OCI-LY7 (cell line): ENCODE results near the gene BUD23. TPM values are rescaled to one million over a fixed set of nuclear protein-coding genes. Genes with fewer than 3 reads are reported as not detected.

Experiments
- BruUV-seq: library from RNA; stranded (reverse); fragments of 400-500 nt; replicated peaks from 2 replicates; lab custom pipeline; 2021; lab: Mats Ljungman, UMichigan
- CTCF ChIA-PET: fragments of 300-600 bp; sonication (Branson Sonifier 250); formaldehyde crosslinking; loops from one replicate; lab custom pipeline; 2022; ENCODE audit warnings: antibody characterized with exemption; ENCODE audit not compliant: unreplicated experiment; lab: Charles Lee
- POLR2A ChIA-PET: fragments of 300-600 bp; sonication (Branson Sonifier 250); formaldehyde crosslinking; loops from one replicate; lab custom pipeline; 2022; ENCODE audit warnings: antibody characterized with exemption; lab: Charles Lee
- DNase-seq: peaks from one replicate; pipeline ENCODE4 v3.0.0-alpha.2; 2015; ENCODE audit warnings: low spot score
- H2AFZ ChIP-seq: fragments of 200-600 bp; sonication (generic), shearing (Covaris generic); 2 replicates; pipeline ENCODE4 v1.6.1; 2014; ENCODE audit warnings: mild to moderate bottlenecking, antibody characterized with exemption, low read length, moderate library complexity
- H3K27ac ChIP-seq: fragments of 200-600 bp; sonication (generic); 2 replicates; pipeline ENCODE4 v1.5.1; 2014; ENCODE audit warnings: mixed run types, low read depth, mild to moderate bottlenecking, moderate library complexity, low read length, inconsistent platforms; ENCODE audit not compliant: poor library complexity, severe bottlenecking
- H3K36me3 ChIP-seq: fragments of 200-600 bp; sonication (generic); 2 replicates; pipeline ENCODE4 v1.6.1; 2014; ENCODE audit warnings: mild to moderate bottlenecking, antibody characterized with exemption, low read length, moderate library complexity, mixed read lengths; ENCODE audit not compliant: insufficient read depth
- H3K4me1 ChIP-seq: fragments of 200-600 bp; sonication (generic); 2 replicates; pipeline ENCODE4 v1.5.1; 2014; ENCODE audit warnings: mild to moderate bottlenecking, low read length; ENCODE audit not compliant: insufficient read depth, poor library complexity, severe bottlenecking
- H3K4me2 ChIP-seq: fragments of 200-600 bp; sonication (generic); 2 replicates; pipeline ENCODE4 v1.6.1; 2014; ENCODE audit warnings: mild to moderate bottlenecking, low read length
- H3K4me3 ChIP-seq: fragments of 200-600 bp; sonication (generic); 2 replicates; pipeline ENCODE4 v1.5.1; 2014; ENCODE audit warnings: mild to moderate bottlenecking, low read depth, low read length; ENCODE audit not compliant: poor library complexity, severe bottlenecking
- H3K79me2 ChIP-seq: fragments of 200-600 bp; sonication (generic); 2 replicates; pipeline ENCODE4 v1.6.1; 2016; ENCODE audit warnings: low read depth, mild to moderate bottlenecking, low read length, moderate library complexity, mixed read lengths; ENCODE audit not compliant: insufficient read depth
- H3K9me2 ChIP-seq: fragments of 200-600 bp; sonication (generic); 2 replicates; pipeline ENCODE4 v1.6.1; 2016; ENCODE audit warnings: mild to moderate bottlenecking, low read length, mixed read lengths; ENCODE audit not compliant: insufficient read depth
- H3K9me3 ChIP-seq: fragments of 200-600 bp; sonication (generic); 2 replicates; pipeline ENCODE4 v1.6.1; 2014; ENCODE audit warnings: mild to moderate bottlenecking, mixed run types, low read length, mixed read lengths
- H4K20me1 ChIP-seq: fragments of 200-600 bp; sonication (generic); 2 replicates; pipeline ENCODE4 v1.6.1; 2014; ENCODE audit warnings: mild to moderate bottlenecking, antibody characterized with exemption, low read length, moderate library complexity, mixed read lengths; ENCODE audit not compliant: insufficient read depth
- CTCF ChIP-seq: fragments of 200-600 bp; sonication (generic); conservative IDR thresholded peaks from 2 replicates; pipeline ENCODE4 v1.5.1; 2014; ENCODE audit warnings: mild to moderate bottlenecking, antibody characterized with exemption, low read length, moderate library complexity, mixed read lengths
- EZH2phosphoT487 ChIP-seq: fragments of 200-600 bp; sonication (generic); IDR thresholded peaks from 2 replicates; pipeline ENCODE4 v1.6.1; 2018; ENCODE audit warnings: low read depth, borderline replicate concordance, mild to moderate bottlenecking, mixed run types, antibody characterized with exemption, low read length, moderate library complexity, mixed read lengths
- intact Hi-C: fragments of 100-400 bp; cut with micrococcal nuclease; formaldehyde crosslinking; loops from one replicate; pipeline ENCODE4 v1.10.0; 2022; ENCODE audit not compliant: unreplicated experiment
- total RNA-seq, 2 experiments: library from RNA; depleted of rRNA in 1 of 2; stranded (reverse); fragments of >200 nt in 1 of 2; shearing (Covaris generic) in 1 of 2; gene quantifications; 2 replicates each; pipeline ENCODE4 v1.2.3, GENCODE V29; 2014 to 2022

The BUD23 gene
- total RNA-seq, 2 experiments from 2014 or later = 58.1 to 91.1 TPM

GRCh38 chr7:73678862-73679261 is 4.5 kb upstream of the BUD23 start:
- peaks cover 35% of the 10 kb centered on the region for H3K79me2 ChIP-seq
- BruUV-seq = no TSS peak
- intact Hi-C loops = no loop called here
- no peak overlapping the region for H3K27ac ChIP-seq
- peaks cover 18% of the 10 kb centered on the region for H3K36me3 ChIP-seq
- no peak overlapping the region for H2AFZ ChIP-seq
- H4K20me1 ChIP-seq = 0 out of 2 replicates have a peak, but pooled peaks cover 8% of the 10 kb centered on the region
- ChIA-PET POLR2A (no interaction called here), CTCF (no interaction called here)
- no peak overlapping the region for H3K4me2 ChIP-seq
- H3K9me3 ChIP-seq = no peaks in the 10 kb centered on the region
- no peaks in the 10 kb centered on the region for H3K9me2 ChIP-seq
- H3K4me1 ChIP-seq = peaks cover 21% of the 10 kb centered on the region
- TF ChIP-seq EZH2phosphoT487 (no peak), CTCF (no peak)
- H3K4me3 ChIP-seq = no peak overlapping the region
- no peak for DNase-seq

- Histone ChIP-seq H3K4me3 (no peak overlapping the region), H3K4me1 (peaks cover 29% of the 10 kb centered on the region), H2AFZ (no peak overlapping the region), H3K9me2 (no peaks in the 10 kb centered on the region), H3K36me3 (peaks cover 18% of the 10 kb centered on the region), H3K79me2 (peaks cover 43% of the 10 kb centered on the region), H4K20me1 (0 out of 2 replicates have a peak, but pooled peaks cover 8% of the 10 kb centered on the region), H3K9me3 (no peaks in the 10 kb centered on the region), H3K4me2 (peak overlapping the region; percentile 13; the same call in 1 of the 2 replicates), H3K27ac (no peak overlapping the region)
- BruUV-seq = no TSS peak
- POLR2A ChIA-PET = no interaction called here
- no peak for TF ChIP-seq CTCF
- TF ChIP-seq EZH2phosphoT487 = no peak
- intact Hi-C loops = no loop called here
- CTCF ChIA-PET = no interaction called here
- DNase-seq = no peak
Measured at GRCh38 chr7:73679709-73680108, 3.7 kb upstream of the BUD23 start.

- no peak overlapping the region for H3K27ac ChIP-seq
- BruUV-seq = no TSS peak
- H3K9me3 ChIP-seq = no peaks in the 10 kb centered on the region
- H3K9me2 ChIP-seq = no peaks in the 10 kb centered on the region
- DNase-seq = no peak
- peak overlapping the region; percentile 85 for H3K4me3 ChIP-seq
- intact Hi-C loops = no loop called here
- no peak overlapping the region for H2AFZ ChIP-seq
- H3K4me1 ChIP-seq = peaks cover 32% of the 10 kb centered on the region
- peaks cover 51% of the 10 kb centered on the region for H3K79me2 ChIP-seq
- H3K36me3 ChIP-seq = peaks cover 21% of the 10 kb centered on the region
- ChIA-PET POLR2A (no interaction called here), CTCF (no interaction called here)
- H4K20me1 ChIP-seq = 0 out of 2 replicates have a peak, but pooled peaks cover 8% of the 10 kb centered on the region
- TF ChIP-seq CTCF (no peak), EZH2phosphoT487 (no peak)
- peak overlapping the region; percentile 85 for H3K4me2 ChIP-seq
Measured at GRCh38 chr7:73680501-73680900, 2.9 kb upstream of the BUD23 start.
